ENCODE results near the gene SSUH2.
"Not testable (repeated sequence)": the region's sequence is repeated elsewhere in the genome, so short reads cannot be mapped to it uniquely, and the experiment has no call there.

Gene SSUH2

DNA sequence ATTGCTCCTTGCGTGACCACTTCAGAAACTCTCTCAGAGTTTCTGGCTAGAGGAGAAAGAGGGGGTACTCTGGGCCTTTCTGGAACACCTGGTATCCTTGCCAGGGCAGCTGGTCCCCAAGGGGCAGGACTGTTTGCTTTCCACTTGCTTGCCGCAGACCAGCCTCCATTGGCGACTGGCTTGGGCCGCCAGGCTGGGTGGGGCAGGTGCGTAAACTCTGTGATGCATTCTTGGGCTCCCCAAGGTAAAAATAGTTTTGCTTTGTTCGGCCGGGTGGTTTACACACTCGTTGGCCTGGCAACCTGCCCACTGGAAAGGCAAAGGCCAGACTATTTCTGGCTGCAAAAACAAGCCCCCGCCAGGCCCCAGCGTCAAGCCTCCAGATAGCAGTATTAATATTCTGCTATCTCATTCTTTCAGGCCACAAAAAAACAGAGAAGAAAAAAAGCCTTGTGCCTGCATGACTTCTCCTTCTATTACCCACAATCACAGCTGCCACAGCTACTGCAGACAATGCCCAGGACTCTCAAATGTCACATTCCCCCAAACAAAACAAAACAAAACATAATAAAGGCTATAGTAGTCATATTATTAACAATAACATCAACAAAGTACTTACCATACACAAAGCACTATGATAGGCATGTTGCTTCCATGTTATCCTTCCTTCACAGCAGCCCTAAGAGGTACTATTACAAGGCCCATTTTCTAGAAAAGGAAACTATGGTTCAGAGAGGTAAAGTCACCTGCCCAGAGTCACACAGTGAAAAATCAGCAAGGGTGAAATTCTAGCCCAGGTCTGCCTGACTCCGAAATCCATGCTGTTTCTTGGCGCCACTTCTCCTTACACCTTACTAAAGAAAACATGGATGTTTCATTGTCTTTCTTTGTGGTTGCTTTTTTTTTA lies 14.0 kb upstream of the SSUH2 start:
- DNase-seq = no peak

- no peak for DNase-seq
These were observed 13.3 kb upstream of the SSUH2 start for GRCh38 chr3:8657804-8658305.

- DNase-seq = no peak
These were observed 11.6 kb upstream of the SSUH2 start for GRCh38 chr3:8656240-8656639.

DNA sequence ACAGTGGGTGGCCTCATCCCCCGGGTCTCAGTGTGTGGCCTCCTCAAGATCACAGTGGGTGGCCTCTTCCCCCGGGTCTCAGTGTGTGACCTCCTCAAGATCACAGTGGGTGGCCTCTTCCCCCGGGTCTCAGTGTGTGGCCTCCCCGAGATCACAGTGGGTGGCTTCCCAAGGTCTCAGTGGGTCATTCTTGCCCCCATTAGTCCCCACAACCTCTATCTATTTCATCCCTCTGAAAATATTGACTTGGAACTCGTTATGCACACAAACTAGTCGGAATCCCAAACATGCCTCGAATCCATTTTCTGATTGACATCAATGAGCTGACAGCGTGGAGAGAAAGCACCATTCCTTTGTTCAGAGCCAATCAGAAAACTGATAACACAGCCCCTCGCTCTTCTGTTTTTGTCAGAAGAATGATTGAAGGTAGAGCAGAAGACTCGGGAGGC lies 10.8 kb upstream of the SSUH2 start:
- no peak for DNase-seq

GRCh38 chr3:8654572-8655329 lies 10.2 kb upstream of the SSUH2 start:
- DNase-seq = not testable (repeated sequence)

- no peak for DNase-seq
These were observed 9.3 kb upstream of the SSUH2 start for GRCh38 chr3:8653800-8654408.

DNA sequence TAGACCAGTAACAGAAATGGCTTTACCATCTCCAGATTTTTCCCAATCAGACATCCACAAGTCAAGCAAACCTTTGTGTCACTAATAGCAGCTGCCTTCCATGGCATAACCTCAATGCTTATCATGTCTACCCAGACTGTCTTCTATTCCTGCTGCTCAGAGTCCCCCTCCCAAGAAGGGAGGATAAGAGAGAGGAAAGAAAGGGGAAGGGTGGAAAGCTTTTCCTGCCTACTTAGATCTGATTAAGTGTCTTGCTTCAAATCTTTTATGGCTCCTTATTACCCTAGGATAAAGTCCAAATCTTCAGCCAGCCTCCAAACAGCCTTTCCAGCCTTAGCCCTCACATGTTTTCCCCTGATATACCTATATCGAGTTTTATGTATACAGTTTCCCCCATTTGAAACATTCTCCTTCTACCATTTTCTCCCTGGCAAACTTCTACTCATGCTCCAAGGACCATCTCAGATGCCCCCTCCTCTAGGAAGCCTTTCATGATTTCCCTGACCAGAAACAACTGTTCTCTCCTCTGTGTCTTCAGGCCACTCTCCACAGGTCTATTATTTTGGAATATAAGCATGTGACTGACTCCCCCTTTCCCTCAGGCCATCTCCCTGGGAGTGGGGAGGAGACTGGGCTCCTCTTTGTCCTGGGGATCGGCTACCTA lies 7.9 kb upstream of the SSUH2 start:
- DNase-seq = no peak

DNA sequence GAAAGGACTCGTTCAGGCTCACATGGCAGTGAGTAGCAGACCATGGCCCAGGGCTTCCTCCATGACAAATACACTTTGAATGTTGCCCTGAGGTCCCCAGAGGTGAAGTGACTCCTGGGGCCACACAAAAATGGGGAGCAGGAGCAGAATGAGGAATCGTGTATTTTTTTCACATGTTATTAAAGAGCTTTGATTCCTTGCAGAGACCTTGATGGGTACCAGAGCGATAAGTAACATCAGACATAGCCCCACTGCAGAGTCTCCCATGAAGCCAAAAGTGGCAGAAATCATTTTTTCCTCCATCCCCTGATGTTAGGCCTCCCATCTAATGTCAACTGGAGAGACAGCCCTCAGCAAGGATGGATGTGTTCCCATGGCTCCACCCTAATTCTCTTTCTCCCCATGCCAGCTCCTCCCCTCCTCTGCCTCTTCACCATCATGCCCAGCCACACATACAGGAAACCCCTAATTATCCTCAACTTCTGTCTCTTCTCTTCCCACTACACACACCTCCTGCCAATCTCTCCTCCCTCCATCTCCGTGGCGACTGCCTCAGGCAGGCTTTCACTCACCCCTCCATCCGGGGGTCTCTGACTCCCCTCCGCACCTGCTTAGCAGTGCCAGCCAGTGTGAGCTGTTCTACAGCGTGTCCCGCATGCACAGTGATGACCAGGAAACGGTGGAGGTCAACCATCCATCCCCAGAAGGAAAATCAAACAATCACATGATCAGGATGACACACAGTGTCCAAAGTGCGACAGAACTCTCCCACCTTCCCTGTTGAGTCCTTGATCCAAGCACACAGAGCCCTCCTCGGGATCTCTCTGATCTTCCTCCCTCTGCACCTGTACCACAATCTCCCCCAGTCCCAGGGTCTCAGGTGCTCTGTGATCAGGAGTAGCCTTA lies 7.1 kb upstream of the SSUH2 start:
- DNase-seq = no peak

DNA sequence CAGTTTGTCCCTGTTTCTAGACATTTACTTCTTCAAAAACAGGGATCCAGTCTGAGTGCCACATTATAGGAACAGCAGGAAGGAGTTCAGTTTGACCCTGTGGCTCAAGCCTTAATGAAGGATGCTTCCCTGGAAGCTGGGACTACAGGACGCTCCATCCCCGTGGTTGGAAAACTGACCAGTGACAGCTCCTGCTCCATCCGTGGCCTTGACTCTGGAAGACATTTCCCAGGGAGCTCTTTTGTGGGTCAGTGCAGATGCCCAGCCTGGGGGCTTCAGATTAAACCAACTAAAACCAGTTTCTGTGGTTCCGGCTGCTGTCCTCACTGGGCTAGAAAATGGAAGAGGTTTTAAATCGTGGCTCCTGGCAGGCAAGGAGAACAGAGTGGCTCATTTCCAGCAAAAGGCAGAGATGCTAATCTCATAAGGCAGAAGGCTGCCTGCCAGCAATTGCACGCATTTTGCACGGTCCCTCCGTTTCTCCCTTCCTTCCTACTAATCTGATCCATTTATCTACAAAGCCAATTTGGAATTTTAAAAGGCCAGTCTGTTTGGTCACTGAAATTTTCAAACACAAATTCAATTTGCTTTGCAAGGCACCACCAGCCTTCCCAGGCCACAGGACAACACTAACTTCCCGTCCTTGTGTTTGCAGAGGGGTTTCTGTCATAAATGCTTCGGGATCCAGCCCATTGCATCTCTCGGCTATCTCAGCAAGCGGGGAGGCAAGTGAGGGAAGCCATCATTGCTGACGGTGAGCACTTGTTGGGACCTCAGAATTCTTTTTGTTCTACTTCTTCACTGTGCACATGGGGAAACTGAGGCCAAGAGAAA lies 6.2 kb upstream of the SSUH2 start:
- DNase-seq = no peak

GRCh38 chr3:8649757-8650156 lies 5.2 kb upstream of the SSUH2 start:
- DNase-seq = no peak

GRCh38 chr3:8648909-8649741 lies 4.5 kb upstream of the SSUH2 start:
- no peak for DNase-seq

DNA sequence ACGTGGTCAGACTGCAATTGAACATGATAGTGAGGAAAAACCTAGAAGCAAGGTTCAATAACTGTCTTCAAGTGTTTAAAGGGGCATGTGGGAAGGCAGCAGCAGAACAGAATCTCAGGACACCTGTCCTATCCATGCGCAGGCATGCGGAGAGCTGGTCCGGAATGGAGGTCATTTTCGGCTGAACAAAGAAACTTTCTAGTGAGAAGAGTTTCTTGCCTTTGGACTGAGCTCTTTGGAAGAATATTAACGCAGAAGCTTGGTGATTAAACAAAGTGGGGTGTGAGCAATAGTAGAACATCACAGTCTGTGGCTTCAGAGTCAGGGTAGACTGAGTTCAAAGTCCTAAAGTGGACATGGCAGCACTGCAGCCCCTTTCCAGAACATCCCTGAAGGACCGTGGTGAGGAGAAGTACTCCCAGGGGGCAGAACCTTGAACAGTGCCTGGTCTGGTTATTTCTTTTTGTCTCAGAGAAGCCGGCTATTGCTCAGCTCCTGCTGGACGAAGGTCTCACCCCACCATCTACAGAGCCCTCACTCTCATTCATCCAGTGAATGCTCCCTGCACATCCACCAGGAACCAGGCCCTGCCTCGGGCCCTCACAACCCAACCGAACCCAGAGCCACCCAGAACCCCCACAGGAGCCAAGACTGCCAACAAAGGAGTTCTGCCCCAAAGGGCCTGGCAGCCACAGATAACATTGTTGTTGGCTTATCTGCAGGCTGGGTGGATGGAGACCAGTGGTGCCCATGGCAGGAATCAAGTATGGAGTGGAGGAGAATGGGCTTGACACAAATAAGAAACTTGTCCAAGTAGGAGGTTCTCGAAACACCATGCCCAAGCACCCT lies 2.8 kb upstream of the SSUH2 start:
- no peak for DNase-seq

GRCh38 chr3:8646313-8646938 lies 1.8 kb upstream of the SSUH2 start:
- DNase-seq = no peak

DNA sequence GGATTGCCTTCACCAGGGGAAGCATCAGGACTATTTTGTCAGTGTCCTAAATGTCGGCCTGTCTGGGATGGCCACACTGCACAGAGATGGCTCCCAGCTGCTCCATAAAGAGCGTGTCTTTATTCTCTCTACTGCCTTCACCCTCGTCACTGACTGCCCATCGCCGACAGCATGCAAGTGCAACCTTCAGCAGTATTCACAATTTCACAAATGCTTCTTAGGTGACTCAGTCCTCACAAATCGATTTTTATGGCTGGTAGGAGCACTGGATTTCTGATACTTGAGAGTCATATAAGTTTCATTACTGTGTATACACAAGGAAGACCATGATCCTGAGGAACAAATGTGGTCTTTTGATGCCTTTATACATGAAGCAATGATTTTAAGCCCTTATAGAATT lies 1.1 kb upstream of the SSUH2 start:
- DNase-seq = no peak

DNA sequence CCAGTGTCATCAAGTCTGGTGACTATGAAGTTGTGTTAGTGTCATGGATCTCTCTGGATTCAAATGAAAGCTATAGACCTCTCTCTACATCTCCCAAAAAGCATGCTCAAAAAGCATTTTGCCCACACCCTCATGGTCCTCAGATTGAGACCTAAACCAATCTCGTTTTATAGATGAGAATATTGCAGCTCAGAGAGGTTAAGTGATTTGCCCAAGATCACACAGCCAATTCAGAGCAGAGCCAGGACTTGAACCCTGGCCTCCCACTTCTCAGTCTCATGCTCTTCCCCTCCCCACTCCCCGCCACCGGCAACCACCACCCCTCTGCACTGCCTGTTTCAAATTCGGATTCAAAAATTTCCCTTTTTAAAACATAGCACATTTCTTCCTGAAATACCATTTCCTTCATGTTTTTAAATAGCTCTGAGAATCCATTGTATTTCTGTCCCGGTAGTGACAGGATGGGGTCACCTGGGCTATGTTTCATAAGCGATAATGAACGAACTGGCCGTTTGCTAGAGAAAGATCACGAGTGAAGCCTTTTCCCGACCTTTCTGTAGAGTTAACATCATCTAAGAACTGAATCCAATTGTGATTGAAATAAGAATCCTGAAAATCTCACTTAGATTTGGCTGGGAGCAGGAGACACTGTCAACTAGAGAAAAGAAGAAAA lies 769 bp downstream of the SSUH2 start:
- DNase-seq = no peak

DNA sequence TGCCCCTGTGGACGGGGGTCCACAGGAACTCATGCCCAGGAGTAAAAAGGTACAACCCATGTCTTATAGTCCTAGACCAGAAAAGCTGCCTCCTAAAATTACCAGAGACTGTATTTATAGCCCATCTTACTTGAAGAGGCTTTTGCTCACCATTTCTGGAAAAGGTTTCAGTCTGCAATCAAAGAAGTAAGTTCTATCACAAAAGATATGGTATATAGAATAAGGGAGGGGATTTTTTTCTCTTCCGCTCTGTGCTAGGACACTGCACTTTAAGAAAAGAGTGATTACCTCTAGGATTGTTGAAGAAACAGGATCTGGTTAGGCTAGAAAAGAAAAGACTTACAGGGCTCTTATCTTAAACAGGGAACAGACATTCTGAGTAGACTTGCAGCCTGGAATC lies 2.6 kb downstream of the SSUH2 start:
- no peak for DNase-seq

GRCh38 chr3:8641472-8641871 lies 3.1 kb downstream of the SSUH2 start:
- DNase-seq = no peak

DNA sequence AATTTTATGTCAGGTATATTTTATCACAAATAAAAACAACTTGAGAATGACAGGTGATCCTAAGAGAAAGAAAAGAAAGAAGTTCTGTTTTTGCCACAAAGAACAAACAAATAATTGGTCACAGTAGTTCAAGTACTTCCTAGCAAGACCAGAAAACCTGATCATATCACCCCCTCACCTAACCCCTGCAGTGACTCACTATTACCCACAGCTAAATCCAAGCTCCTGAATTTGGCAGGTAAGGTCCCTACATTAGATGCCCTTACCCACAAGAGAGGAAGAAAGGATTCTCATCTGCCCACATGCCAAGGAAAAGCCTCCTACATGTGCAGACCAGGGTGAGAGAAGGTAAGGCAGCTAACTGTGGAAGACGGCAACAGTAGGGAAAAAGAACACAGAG lies 4.4 kb downstream of the SSUH2 start:
- no peak for DNase-seq

All from activated CD4-positive, alpha-beta T cell treated with anti-CD3 and anti-CD28 coated beads, Interleukin-2, amount 50 U/mL, for 48 hours (primary cell).